ENCODE measurements around the gene FAM151A.
"Not testable (repeated sequence)": the region's sequence is repeated elsewhere in the genome, so short reads cannot be mapped to it uniquely, and the experiment has no call there.

FAM151A gene

DNA sequence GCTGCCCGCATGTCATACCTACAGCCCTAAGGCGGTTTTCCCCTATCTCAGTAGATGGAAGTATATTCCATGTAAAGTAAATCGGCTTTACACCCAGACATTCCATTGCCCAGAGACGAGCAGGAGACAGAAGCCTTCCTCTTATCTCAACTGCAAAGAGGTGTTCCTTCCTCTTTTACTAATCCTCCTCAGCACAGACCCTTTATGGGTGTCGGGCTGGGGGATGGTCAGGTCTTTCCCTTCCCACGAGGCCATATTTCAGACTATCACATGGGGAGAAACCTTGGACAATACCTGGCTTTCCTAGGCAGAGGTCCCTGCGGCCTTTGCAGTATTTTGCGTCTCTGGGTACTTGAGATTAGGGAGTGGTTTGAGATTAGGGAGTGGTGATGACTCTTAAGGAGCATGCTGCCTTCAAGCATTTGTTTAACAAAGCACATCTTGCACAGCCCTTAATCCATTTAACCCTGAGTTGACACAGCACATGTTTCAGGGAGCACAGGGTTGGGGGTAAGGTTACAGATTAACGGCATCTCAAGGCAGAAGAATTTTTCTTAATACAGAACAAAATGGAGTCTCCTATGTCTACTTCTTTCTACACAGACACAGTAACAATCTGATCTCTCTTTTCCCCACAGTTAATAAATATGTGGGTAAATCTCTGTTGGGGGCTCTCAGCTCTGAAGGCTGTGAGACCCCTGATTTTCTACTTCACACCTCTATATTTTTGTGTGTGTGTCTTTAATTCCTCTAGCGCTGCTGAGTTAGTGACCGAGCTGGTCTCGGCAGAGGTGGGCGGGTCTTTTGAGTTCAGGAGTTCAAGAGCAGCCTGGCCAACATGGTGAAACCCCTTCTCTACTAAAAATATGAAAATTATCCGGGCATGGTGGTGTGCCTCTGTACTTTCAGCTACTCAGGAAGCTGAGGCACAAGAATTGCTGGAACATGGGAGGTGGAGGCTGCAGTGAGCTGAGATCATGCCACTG lies 13.4 kb upstream of the FAM151A start:
- H3K4me1 ChIP-seq (ENCODE audit: control insufficient read depth, insufficient read depth, low read length); H3K9me3 ChIP-seq (ENCODE audit: control insufficient read depth, low read length); H3K27ac ChIP-seq (ENCODE audit: insufficient read depth, low read depth, low read length, poor library complexity, severe bottlenecking); H3K4me3 ChIP-seq (ENCODE audit: insufficient read depth, low read depth, low read length); H3K27me3 ChIP-seq (ENCODE audit: control insufficient read depth, insufficient read depth, low read length, poor library complexity, severe bottlenecking); H3K36me3 ChIP-seq (ENCODE audit: control insufficient read depth, insufficient read depth, low read length): not testable (repeated sequence)
- whole genome bisulfite sequencing, 2 experiments: 85 to 88% methylated on average over 11 to 13 of the region's 14 CpGs

DNA sequence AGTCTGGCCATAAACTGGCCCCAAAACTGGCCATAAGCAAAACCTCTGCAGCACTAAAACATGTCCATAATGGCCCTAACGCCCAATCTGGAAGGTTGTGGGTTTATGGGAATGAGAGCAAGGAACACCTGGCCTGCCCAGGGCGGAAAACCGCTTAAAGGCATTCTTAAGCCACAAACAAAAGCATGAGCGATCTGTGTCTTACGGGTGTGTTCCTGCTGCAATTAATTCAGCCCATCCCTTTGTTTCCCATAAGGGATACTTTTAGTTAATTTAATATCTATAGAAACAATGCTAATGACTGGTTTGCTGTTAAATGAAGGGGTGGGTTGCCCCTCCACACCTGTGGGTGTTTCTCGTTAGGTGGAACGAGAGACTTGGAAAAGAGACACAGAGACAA lies 12.5 kb upstream of the FAM151A start:
- WGBS, 2 experiments: 92 to 93% methylated on average over 7 of the region's 7 CpGs
- H3K36me3 ChIP-seq (ENCODE audit: control insufficient read depth, insufficient read depth, low read length); H3K27ac ChIP-seq (ENCODE audit: insufficient read depth, low read depth, low read length, poor library complexity, severe bottlenecking); H3K4me3 ChIP-seq (ENCODE audit: insufficient read depth, low read depth, low read length); H3K4me1 ChIP-seq (ENCODE audit: control insufficient read depth, insufficient read depth, low read length); H3K9me3 ChIP-seq (ENCODE audit: control insufficient read depth, low read length); H3K27me3 ChIP-seq (ENCODE audit: control insufficient read depth, insufficient read depth, low read length, poor library complexity, severe bottlenecking): not testable (repeated sequence)

DNA sequence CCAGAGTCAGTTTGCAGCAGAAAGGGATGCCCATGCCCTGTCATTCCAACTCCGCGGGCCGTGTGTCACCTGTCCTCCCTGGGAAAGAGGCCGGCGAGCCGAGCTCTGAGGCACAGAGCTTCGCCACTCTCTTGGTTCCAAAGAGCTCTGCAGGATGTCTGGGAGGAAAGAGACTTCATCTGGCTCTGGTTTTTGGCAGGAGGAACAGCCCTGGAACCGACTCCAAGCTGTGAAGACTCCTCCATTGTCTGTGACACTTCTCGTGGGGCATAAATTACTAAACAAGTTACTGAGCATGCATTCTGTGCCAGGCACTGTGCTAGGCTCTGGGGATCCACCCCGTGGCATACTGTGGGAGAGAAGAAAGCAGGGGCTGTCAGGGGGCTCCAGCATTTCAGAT lies 3.9 kb upstream of the FAM151A start:
- Histone ChIP-seq H3K27ac (ENCODE audit: insufficient read depth, low read depth, low read length, poor library complexity, severe bottlenecking) (no peak overlapping the region), H3K36me3 (ENCODE audit: control insufficient read depth, insufficient read depth, low read length) (no peaks in the 10 kb centered on the region), H3K27me3 (ENCODE audit: control insufficient read depth, insufficient read depth, low read length, poor library complexity, severe bottlenecking) (no peaks in the 10 kb centered on the region), H3K9me3 (ENCODE audit: control insufficient read depth, low read length) (no peaks in the 10 kb centered on the region), H3K4me3 (ENCODE audit: insufficient read depth, low read depth, low read length) (no peak overlapping the region), H3K4me1 (ENCODE audit: control insufficient read depth, insufficient read depth, low read length) (no peaks in the 10 kb centered on the region)
- WGBS, 2 experiments: 86 to 90% methylated on average over 10 of the region's 10 CpGs

DNA sequence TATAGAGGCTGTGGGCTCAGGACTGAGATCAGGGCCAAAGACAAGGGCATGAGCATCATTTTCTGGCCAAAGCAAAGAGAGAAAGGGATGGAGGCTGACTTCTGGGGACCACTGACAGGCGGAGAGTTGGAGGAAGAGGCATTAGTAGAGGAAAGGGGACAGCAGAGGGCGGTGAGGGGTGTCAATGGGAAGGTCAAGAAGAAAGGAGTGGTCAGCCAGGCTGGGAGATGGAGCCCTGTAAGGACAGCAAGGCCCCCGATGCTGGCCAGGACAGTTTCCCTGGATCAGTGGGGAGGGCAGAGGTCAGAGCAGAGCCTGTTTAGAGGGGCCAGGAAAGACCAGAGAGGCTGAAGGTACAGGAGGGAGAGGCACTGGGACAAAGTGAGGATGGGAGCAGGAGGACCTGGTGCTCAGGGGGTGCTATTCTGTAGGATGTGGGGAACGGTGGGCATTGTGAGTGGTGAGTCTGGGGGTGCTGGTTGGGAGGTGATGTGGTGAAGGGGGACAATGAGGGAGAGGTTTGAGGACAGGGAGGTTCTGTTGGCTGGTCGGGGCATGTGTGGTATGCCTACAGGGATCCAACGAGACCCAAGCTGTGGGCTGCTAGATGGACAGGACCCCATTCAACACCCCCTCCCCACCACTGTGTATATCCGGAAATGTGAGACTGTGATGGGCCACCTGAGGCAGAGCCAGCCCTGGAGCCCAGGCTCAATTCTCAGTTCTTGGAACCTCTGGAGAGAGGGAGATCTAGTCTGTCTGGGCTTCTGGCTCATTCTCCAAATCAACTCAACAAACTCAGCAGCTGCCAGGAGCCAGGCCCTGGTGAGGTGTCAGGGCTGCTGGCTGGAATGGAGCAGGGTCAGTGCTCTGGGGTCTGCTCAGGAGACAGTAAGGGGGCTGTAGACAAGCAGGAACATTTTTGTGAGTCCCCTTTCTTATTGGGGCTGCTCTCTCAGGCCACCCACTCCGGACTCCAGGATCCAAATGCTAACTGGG lies 1.4 kb upstream of the FAM151A start:
- no peaks in the 10 kb centered on the region for H3K9me3 ChIP-seq (ENCODE audit: control insufficient read depth, low read length)
- H3K36me3 ChIP-seq (ENCODE audit: control insufficient read depth, insufficient read depth, low read length): no peaks in the 10 kb centered on the region
- H3K4me1 ChIP-seq (ENCODE audit: control insufficient read depth, insufficient read depth, low read length): peaks cover 3% of the 10 kb centered on the region
- WGBS, 2 experiments: 83% methylated on average over 7 to 8 of the region's 8 CpGs
- H3K27me3 ChIP-seq (ENCODE audit: control insufficient read depth, insufficient read depth, low read length, poor library complexity, severe bottlenecking): no peaks in the 10 kb centered on the region
- H3K27ac ChIP-seq (ENCODE audit: insufficient read depth, low read depth, low read length, poor library complexity, severe bottlenecking): no peak overlapping the region
- H3K4me3 ChIP-seq (ENCODE audit: insufficient read depth, low read depth, low read length): no peak overlapping the region

DNA sequence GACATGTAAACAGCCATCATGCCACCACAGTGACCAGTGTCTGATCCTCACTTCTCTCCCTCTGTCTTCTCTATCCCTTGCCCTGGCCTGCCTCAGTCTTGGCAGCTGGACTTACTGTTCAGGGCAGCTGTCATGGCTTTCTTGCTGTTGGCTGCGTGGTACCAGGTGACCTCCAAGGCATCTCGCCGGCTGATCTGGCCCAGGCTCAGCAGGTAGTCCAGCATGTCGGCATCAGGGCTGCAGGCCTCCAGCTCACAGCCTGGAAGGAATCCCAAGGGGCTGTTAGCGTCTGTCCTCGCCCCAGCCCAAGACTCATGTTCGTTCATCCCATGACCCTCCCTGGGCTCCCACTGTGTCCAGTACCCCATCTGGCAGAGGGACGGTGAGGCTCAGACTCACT lies 3.6 kb downstream of the FAM151A start:
- WGBS, 2 experiments: 72 to 74% methylated on average over 8 of the region's 8 CpGs
- H3K36me3 ChIP-seq (ENCODE audit: control insufficient read depth, insufficient read depth, low read length): no peaks in the 10 kb centered on the region
- no peak overlapping the region for H3K4me3 ChIP-seq (ENCODE audit: insufficient read depth, low read depth, low read length)
- H3K27me3 ChIP-seq (ENCODE audit: control insufficient read depth, insufficient read depth, low read length, poor library complexity, severe bottlenecking): no peaks in the 10 kb centered on the region
- H3K9me3 ChIP-seq (ENCODE audit: control insufficient read depth, low read length): no peaks in the 10 kb centered on the region
- peaks cover 5% of the 10 kb centered on the region for H3K4me1 ChIP-seq (ENCODE audit: control insufficient read depth, insufficient read depth, low read length)
- H3K27ac ChIP-seq (ENCODE audit: insufficient read depth, low read depth, low read length, poor library complexity, severe bottlenecking): no peak overlapping the region

DNA sequence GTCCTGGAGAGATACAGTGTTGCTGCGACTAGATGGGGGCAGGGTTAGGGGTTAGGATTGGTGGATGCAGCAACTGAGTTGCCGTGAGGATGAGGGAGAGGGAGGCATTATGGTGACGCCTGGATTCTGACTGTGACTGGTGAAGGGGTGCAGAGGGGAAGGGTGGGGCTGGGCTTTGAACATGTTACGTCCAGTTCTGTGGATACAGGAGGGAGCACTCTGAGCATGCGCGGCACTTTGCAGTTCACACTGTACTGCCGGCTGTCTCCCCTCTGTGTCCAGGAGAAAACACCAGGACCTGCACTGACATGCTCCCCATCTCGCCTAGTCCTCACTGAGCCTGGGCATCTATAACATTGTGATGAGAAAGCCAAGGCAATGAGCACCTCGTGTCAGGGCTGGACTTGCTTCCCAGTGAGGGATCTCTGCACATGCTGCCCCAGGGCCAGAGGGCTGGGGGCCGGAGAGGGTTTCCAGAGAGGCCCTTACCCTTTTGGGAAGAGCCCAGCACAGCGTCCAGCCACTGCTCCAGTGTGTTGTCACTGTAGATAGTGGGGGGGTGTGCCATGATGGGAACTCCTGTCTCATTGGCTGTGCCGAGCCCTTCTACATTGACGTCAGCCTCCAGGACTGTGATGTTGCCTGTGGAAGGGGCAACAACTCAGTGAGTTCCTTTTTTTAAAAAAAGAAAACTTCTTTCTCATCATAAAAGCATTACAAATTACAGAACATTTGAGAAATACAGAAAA lies 7.6 kb downstream of the FAM151A start:
- Histone ChIP-seq H3K4me3 (ENCODE audit: insufficient read depth, low read depth, low read length) (no peak overlapping the region), H3K36me3 (ENCODE audit: control insufficient read depth, insufficient read depth, low read length) (no peaks in the 10 kb centered on the region), H3K9me3 (ENCODE audit: control insufficient read depth, low read length) (no peaks in the 10 kb centered on the region), H3K4me1 (ENCODE audit: control insufficient read depth, insufficient read depth, low read length) (peaks cover 12% of the 10 kb centered on the region), H3K27me3 (ENCODE audit: control insufficient read depth, insufficient read depth, low read length, poor library complexity, severe bottlenecking) (no peaks in the 10 kb centered on the region), H3K27ac (ENCODE audit: insufficient read depth, low read depth, low read length, poor library complexity, severe bottlenecking) (no peak overlapping the region)
- 83 to 86% methylated on average over 13 of the region's 13 CpGs for WGBS, 2 experiments

DNA sequence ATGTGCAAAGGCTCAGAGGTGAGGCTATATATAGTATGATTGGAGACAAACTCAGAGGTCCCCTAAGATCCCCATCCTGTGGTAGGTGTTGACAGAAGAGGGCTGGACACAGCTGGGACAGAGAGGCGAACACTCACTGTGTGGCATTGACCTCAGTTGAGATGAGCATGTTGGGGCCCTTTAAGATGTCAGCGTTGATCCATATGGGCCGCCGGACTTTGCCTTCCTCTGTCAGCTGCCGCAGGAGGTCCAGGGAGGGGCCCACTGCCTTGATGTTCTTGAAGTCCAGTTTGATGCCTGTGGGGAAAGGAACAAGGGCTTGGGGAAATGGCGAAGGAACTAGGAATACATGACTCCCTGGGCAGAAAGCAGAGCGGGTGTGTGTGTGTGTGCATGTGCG lies 8.8 kb downstream of the FAM151A start:
- Histone ChIP-seq H3K36me3 (ENCODE audit: control insufficient read depth, insufficient read depth, low read length) (no peaks in the 10 kb centered on the region), H3K4me3 (ENCODE audit: insufficient read depth, low read depth, low read length) (no peak overlapping the region), H3K27ac (ENCODE audit: insufficient read depth, low read depth, low read length, poor library complexity, severe bottlenecking) (no peak overlapping the region), H3K4me1 (ENCODE audit: control insufficient read depth, insufficient read depth, low read length) (peaks cover 11% of the 10 kb centered on the region), H3K9me3 (ENCODE audit: control insufficient read depth, low read length) (no peaks in the 10 kb centered on the region), H3K27me3 (ENCODE audit: control insufficient read depth, insufficient read depth, low read length, poor library complexity, severe bottlenecking) (no peaks in the 10 kb centered on the region)
- WGBS, 2 experiments: 82 to 83% methylated on average over 8 of the region's 8 CpGs

DNA sequence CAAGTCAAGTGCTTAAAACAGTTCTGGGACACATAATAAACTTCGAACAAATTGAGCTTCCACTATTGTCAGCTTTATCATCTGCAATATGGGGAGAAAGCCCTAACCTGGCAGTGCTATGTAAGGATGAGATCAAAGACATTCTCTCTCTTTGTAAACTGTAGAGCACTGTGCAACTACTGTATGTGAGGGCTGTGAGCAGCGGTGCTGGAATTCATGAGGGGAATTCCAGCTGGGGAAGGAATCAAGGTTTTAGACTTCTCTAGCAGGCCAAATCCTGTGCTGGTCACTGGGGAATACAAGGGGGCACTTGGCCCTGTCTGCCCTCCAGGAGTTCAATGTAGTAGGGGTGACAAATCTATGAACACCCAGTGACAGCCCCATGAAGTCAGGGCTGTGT lies 9.3 kb downstream of the FAM151A start:
- Histone ChIP-seq H3K36me3 (ENCODE audit: control insufficient read depth, insufficient read depth, low read length) (no peaks in the 10 kb centered on the region), H3K27me3 (ENCODE audit: control insufficient read depth, insufficient read depth, low read length, poor library complexity, severe bottlenecking) (no peaks in the 10 kb centered on the region), H3K4me1 (ENCODE audit: control insufficient read depth, insufficient read depth, low read length) (peaks cover 13% of the 10 kb centered on the region), H3K9me3 (ENCODE audit: control insufficient read depth, low read length) (no peaks in the 10 kb centered on the region), H3K27ac (ENCODE audit: insufficient read depth, low read depth, low read length, poor library complexity, severe bottlenecking) (no peak overlapping the region), H3K4me3 (ENCODE audit: insufficient read depth, low read depth, low read length) (no peak overlapping the region)
- 91 to 93% methylated on average over 2 of the region's 2 CpGs for WGBS, 2 experiments

DNA sequence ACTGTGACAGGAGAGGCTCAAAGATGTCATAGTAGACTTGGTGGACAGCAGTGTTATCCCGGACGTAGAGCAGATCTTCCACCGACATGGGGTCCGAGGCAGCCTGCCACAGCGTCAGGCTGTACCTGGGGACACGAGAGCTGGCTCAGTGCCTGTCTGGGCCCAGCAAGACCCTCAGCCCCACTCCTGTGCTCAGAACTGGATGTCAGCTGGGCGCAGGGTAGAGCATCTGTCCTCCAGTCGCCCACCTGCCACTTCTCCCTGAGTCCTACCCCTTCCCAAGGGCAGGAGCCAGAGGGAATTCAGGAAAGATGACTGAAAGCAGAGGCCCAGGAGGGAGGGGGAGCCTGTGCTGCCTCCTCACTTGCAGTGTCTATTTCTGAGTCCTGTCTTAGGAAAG lies 11.7 kb downstream of the FAM151A start:
- Histone ChIP-seq H3K36me3 (ENCODE audit: control insufficient read depth, insufficient read depth, low read length) (no peaks in the 10 kb centered on the region), H3K27me3 (ENCODE audit: control insufficient read depth, insufficient read depth, low read length, poor library complexity, severe bottlenecking) (no peaks in the 10 kb centered on the region), H3K27ac (ENCODE audit: insufficient read depth, low read depth, low read length, poor library complexity, severe bottlenecking) (peak overlapping the region; percentile 26), H3K4me1 (ENCODE audit: control insufficient read depth, insufficient read depth, low read length) (peaks cover 21% of the 10 kb centered on the region), H3K4me3 (ENCODE audit: insufficient read depth, low read depth, low read length) (no peak overlapping the region), H3K9me3 (ENCODE audit: control insufficient read depth, low read length) (no peaks in the 10 kb centered on the region)
- 91 to 93% methylated on average over 8 of the region's 8 CpGs for WGBS, 2 experiments
